ENCODE data around the gene GOLM1. TPM values are rescaled to one million over a fixed set of nuclear protein-coding genes. Genes with fewer than 3 reads are reported as not detected.
A peak's percentile ranks its signal among the peaks of the same experiment; 100 is the strongest.
"Not testable (repeated sequence)": the region's sequence is repeated elsewhere in the genome, so short reads cannot be mapped to it uniquely, and the experiment has no call there.

Gene GOLM1
- total RNA-seq, 2 experiments from 2014 or later = 1.2 to 1.7 TPM

DNA sequence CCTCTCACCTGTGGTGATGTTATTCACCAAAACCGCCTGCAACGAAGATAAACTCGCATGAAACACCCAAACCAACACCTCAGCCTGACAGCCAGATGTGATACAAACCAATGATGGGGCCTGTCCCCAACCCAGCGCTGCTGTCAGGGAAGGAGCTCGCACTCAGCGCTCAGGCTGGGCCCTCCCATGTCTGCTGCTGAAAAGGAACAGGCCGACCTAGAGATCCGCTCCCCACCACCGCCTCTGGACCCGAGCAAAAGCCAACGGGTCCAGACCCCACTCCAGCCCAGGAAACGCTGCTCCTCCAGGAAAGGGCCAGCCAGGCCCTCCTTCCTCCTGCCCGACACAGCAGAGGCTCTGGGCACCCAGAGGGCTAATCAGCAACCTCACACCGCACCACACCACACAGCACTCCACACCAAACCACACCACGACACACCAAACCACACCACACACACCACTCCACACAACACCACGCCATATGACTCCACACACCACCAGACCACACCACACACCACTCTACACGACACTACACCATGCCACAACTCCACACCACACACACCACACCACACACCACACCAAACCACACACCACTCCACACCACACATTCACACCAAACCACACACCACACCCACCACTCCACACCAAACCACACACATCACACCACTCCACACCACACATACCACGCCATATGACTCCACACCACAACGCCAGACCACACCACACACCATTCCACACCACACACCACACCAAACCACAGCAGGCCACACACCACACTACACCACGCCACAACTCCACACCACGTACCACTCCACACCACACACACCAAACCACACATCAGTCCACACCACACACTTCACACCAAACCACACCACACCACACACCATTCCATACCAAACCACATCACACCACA is 46.5 kb downstream of the GOLM1 start:
- DNase-seq (no peak), ATAC-seq (no peak)
- H3K36me3 Mint-ChIP-seq (ENCODE audit: low read depth) = no peaks in the 10 kb centered on the region
- CTCF ChIA-PET = no interaction called here
- peak overlapping the region; percentile 62 for H3K27ac Mint-ChIP-seq
- H3K27me3 Mint-ChIP-seq (ENCODE audit: low read depth) = peaks cover 11% of the 10 kb centered on the region
- no peaks in the 10 kb centered on the region for H3K9me3 Mint-ChIP-seq (ENCODE audit: insufficient read depth)
- POLR2A ChIA-PET = no interaction called here
- no peak overlapping the region for H3K4me3 Mint-ChIP-seq
- no peaks in the 10 kb centered on the region for H3K4me1 Mint-ChIP-seq (ENCODE audit: low read depth)

- H3K36me3 Mint-ChIP-seq (ENCODE audit: low read depth); CTCF ChIA-PET; H3K4me1 Mint-ChIP-seq (ENCODE audit: low read depth); H3K4me3 Mint-ChIP-seq; ATAC-seq; H3K27ac Mint-ChIP-seq; DNase-seq; H3K9me3 Mint-ChIP-seq (ENCODE audit: insufficient read depth); POLR2A ChIA-PET: not testable (repeated sequence)
- peaks cover 11% of the 10 kb centered on the region for H3K27me3 Mint-ChIP-seq (ENCODE audit: low read depth)
These were observed 51.2 kb downstream of the GOLM1 start for GRCh38 chr9:86048018-86048742.

DNA sequence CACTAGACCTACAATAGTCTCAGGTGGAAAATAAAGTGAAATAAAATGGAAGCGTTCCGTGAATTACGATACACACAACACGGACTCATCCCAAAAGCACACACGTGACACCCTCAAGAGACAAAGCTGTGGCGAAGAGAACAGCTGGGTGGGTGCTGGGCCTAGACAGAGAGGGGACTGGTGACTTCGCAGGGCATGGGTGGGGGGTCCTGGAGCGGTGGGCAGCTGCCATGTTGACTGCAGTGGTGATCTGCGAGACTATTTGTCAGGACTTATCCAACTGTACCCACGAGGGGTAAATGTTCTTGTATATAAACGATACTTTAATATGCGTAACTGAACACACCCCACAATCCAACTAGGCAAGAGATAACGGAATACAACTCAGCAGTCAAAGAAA is 52.0 kb downstream of the GOLM1 start:
- no peak overlapping the region for H3K4me3 Mint-ChIP-seq
- DNase-seq (no peak), ATAC-seq (no peak)
- H3K4me1 Mint-ChIP-seq (ENCODE audit: low read depth) = no peaks in the 10 kb centered on the region
- peaks cover 11% of the 10 kb centered on the region for H3K27me3 Mint-ChIP-seq (ENCODE audit: low read depth)
- H3K9me3 Mint-ChIP-seq (ENCODE audit: insufficient read depth) = no peaks in the 10 kb centered on the region
- ChIA-PET CTCF (no interaction called here), POLR2A (no interaction called here)
- no peak overlapping the region for H3K27ac Mint-ChIP-seq
- H3K36me3 Mint-ChIP-seq (ENCODE audit: low read depth) = no peaks in the 10 kb centered on the region

DNA sequence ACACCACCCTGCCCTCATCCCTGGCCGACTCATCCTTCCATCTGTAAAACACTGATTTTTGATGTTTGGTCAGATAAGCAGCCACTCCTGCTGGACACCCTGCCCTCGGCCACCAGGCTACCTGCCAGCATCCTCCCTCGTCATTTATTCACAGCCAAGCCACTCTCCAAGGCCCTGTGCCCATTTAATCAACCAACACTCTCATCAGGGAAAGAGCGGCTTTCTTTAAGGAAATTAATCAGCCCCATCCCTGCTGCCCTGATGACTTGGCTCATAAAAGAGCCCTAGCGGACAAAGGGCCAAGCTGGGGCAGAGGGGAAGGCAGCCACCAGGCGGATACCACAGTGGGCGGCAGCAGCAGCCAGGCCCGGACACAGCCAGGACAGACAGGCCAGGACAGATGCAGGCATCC is 52.4 kb downstream of the GOLM1 start:
- Mint-ChIP-seq H3K4me3 (no peak overlapping the region), H3K27ac (no peak overlapping the region), H3K9me3 (ENCODE audit: insufficient read depth) (no peaks in the 10 kb centered on the region), H3K4me1 (ENCODE audit: low read depth) (no peaks in the 10 kb centered on the region), H3K36me3 (ENCODE audit: low read depth) (no peaks in the 10 kb centered on the region), H3K27me3 (ENCODE audit: low read depth) (peaks cover 11% of the 10 kb centered on the region)
- no peak for DNase-seq
- POLR2A ChIA-PET = no interaction called here
- CTCF ChIA-PET = no interaction called here
- no peak for ATAC-seq

- no peaks in the 10 kb centered on the region for H3K36me3 Mint-ChIP-seq (ENCODE audit: low read depth)
- H3K4me1 Mint-ChIP-seq (ENCODE audit: low read depth) = no peaks in the 10 kb centered on the region
- H3K27ac Mint-ChIP-seq = no peak overlapping the region
- peaks cover 9% of the 10 kb centered on the region for H3K27me3 Mint-ChIP-seq (ENCODE audit: low read depth)
- H3K4me3 Mint-ChIP-seq = no peak overlapping the region
- ATAC-seq (no peak), DNase-seq (no peak)
- no peaks in the 10 kb centered on the region for H3K9me3 Mint-ChIP-seq (ENCODE audit: insufficient read depth)
- ChIA-PET CTCF (no interaction called here), POLR2A (no interaction called here)
These were observed 53.2 kb downstream of the GOLM1 start for GRCh38 chr9:86046071-86046636.

DNA sequence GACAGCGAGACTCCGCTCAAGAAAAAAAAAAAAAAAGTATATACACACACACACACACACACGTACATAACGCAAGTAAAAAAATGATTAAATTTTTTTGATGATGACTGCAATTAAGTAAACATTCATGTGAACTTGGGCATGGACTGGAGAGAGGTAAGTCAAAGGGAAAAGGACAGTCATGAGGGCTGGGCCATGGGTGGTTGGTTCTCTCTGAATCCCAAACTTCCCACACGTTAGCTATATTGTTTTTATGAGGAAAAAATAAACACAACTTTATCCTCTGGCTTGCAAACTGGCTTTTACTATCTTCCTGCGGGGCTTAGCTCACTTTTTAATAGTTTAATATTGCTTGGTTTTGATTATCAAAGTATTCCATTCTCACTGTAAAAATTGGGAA is 53.7 kb downstream of the GOLM1 start:
- H3K4me3 Mint-ChIP-seq = no peak overlapping the region
- DNase-seq (no peak), ATAC-seq (no peak)
- H3K9me3 Mint-ChIP-seq (ENCODE audit: insufficient read depth) = no peaks in the 10 kb centered on the region
- ChIA-PET POLR2A (no interaction called here), CTCF (no interaction called here)
- H3K4me1 Mint-ChIP-seq (ENCODE audit: low read depth) = no peaks in the 10 kb centered on the region
- no peak overlapping the region for H3K27ac Mint-ChIP-seq
- peaks cover 5% of the 10 kb centered on the region for H3K27me3 Mint-ChIP-seq (ENCODE audit: low read depth)
- no peaks in the 10 kb centered on the region for H3K36me3 Mint-ChIP-seq (ENCODE audit: low read depth)

GRCh38 chr9:86043999-86044398 is 55.4 kb downstream of the GOLM1 start:
- Mint-ChIP-seq H3K4me3 (no peak overlapping the region), H3K9me3 (ENCODE audit: insufficient read depth) (no peaks in the 10 kb centered on the region), H3K27ac (no peak overlapping the region), H3K27me3 (ENCODE audit: low read depth) (peaks cover 3% of the 10 kb centered on the region), H3K36me3 (ENCODE audit: low read depth) (no peaks in the 10 kb centered on the region), H3K4me1 (ENCODE audit: low read depth) (no peaks in the 10 kb centered on the region)
- DNase-seq (no peak), ATAC-seq (no peak)
- ChIA-PET POLR2A (interaction anchor here (0.7 kb wide), 1 partner anchor 17 kb away, joined by 3 read pairs; no protein-coding TSS in a partner anchor), CTCF (no interaction called here)

DNA sequence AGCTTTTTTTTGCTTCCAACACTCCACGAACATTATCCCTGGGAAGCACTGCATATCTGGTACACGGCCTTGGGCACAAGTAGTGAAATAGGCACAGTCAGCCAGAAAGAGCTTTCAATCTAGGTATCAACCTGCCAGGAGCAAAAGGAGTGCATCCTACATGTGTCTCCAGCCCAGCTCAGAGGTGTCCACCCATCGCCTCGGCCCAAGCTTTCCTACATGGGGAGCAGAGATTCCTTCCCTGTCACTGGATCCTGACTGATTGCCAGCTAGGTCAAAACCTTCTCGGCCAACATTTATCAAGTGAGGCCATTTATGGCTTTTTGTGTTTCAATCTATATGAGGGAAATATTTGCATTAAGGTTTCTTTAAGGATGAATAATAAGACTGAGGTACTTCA is 55.8 kb downstream of the GOLM1 start:
- no peak overlapping the region for H3K4me3 Mint-ChIP-seq
- ChIA-PET POLR2A (no interaction called here), CTCF (no interaction called here)
- no peak overlapping the region for H3K27ac Mint-ChIP-seq
- peaks cover 3% of the 10 kb centered on the region for H3K27me3 Mint-ChIP-seq (ENCODE audit: low read depth)
- ATAC-seq (no peak), DNase-seq (no peak)
- H3K4me1 Mint-ChIP-seq (ENCODE audit: low read depth) = no peaks in the 10 kb centered on the region
- H3K36me3 Mint-ChIP-seq (ENCODE audit: low read depth) = no peaks in the 10 kb centered on the region
- H3K9me3 Mint-ChIP-seq (ENCODE audit: insufficient read depth) = no peaks in the 10 kb centered on the region

- no peaks in the 10 kb centered on the region for H3K9me3 Mint-ChIP-seq (ENCODE audit: insufficient read depth)
- no peak overlapping the region for H3K27ac Mint-ChIP-seq
- H3K4me3 Mint-ChIP-seq = no peak overlapping the region
- ChIA-PET POLR2A (interaction anchor here (0.7 kb wide), 1 partner anchor 55 kb away, joined by 3 read pairs; no protein-coding TSS in a partner anchor), CTCF (interaction anchor here (1.0 kb wide), 1 partner anchor 32 kb away, joined by 3 read pairs; no protein-coding TSS in a partner anchor)
- peaks cover 3% of the 10 kb centered on the region for H3K27me3 Mint-ChIP-seq (ENCODE audit: low read depth)
- no peaks in the 10 kb centered on the region for H3K36me3 Mint-ChIP-seq (ENCODE audit: low read depth)
- no peak for DNase-seq
- ATAC-seq = no peak
- no peaks in the 10 kb centered on the region for H3K4me1 Mint-ChIP-seq (ENCODE audit: low read depth)
These were observed 57.0 kb downstream of the GOLM1 start for GRCh38 chr9:86042199-86042978.

DNA sequence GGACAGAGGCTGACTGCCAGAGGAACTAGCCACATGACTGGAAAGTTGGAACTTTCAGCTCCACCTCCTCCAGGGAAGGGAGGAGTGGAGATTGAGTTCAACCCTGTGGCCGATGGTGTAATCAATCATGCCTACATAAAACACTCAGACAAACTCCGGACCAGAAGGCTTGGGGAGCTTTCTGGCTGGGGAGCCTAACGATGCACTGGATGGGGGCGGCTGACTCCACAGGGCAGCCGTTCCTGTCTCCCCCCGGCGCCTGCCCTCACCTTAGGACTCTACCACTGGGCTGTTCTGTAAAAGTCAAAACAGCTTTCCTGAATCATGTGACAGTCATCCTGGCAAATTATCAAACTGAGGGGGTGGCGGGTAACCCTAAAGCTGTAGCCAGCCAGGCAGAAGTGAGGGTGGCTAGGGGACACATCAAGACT is 58.0 kb downstream of the GOLM1 start:
- Mint-ChIP-seq H3K36me3 (ENCODE audit: low read depth) (no peaks in the 10 kb centered on the region), H3K9me3 (ENCODE audit: insufficient read depth) (no peaks in the 10 kb centered on the region), H3K27me3 (ENCODE audit: low read depth) (peaks cover 3% of the 10 kb centered on the region), H3K4me1 (ENCODE audit: low read depth) (no peaks in the 10 kb centered on the region), H3K4me3 (no peak overlapping the region), H3K27ac (no peak overlapping the region)
- ChIA-PET POLR2A (interaction anchor here (0.7 kb wide), 1 partner anchor 54 kb away, joined by 3 read pairs; no protein-coding TSS in a partner anchor), CTCF (interaction anchor here (1.0 kb wide), 1 partner anchor 33 kb away, joined by 3 read pairs; no protein-coding TSS in a partner anchor)
- ATAC-seq (no peak), DNase-seq (no peak)

GRCh38 chr9:86040861-86041155 is 58.5 kb downstream of the GOLM1 start:
- POLR2A ChIA-PET = no interaction called here
- Mint-ChIP-seq H3K27me3 (ENCODE audit: low read depth) (peaks cover 3% of the 10 kb centered on the region), H3K4me1 (ENCODE audit: low read depth) (no peaks in the 10 kb centered on the region), H3K27ac (no peak overlapping the region), H3K9me3 (ENCODE audit: insufficient read depth) (no peaks in the 10 kb centered on the region), H3K36me3 (ENCODE audit: low read depth) (no peaks in the 10 kb centered on the region), H3K4me3 (no peak overlapping the region)
- CTCF ChIA-PET = no interaction called here
- DNase-seq = no peak
- no peak for ATAC-seq
